Retinal pigment epithelial cell (primary cell): ENCODE data around the gene RBM11.
A peak's percentile ranks its signal among the peaks of the same experiment; 100 is the strongest.
"Not testable (repeated sequence)": the region's sequence is repeated elsewhere in the genome, so short reads cannot be mapped to it uniquely, and the experiment has no call there.

Source experiments
- DNase-seq: peaks from one replicate; pipeline ENCODE4 v3.0.0-alpha.2; 2010; ENCODE audit warnings: low read depth
- H3K4me3 ChIP-seq: 2 replicates; pipeline ENCODE4 v1.5.1; 2011; ENCODE audit warnings: mild to moderate bottlenecking, low read length, control low read depth, moderate library complexity
- CTCF ChIP-seq: conservative IDR thresholded peaks from 2 replicates; pipeline ENCODE4 v1.5.1; 2011; ENCODE audit warnings: low read depth, low read length, control low read depth, inconsistent platforms

RBM11 gene

DNA sequence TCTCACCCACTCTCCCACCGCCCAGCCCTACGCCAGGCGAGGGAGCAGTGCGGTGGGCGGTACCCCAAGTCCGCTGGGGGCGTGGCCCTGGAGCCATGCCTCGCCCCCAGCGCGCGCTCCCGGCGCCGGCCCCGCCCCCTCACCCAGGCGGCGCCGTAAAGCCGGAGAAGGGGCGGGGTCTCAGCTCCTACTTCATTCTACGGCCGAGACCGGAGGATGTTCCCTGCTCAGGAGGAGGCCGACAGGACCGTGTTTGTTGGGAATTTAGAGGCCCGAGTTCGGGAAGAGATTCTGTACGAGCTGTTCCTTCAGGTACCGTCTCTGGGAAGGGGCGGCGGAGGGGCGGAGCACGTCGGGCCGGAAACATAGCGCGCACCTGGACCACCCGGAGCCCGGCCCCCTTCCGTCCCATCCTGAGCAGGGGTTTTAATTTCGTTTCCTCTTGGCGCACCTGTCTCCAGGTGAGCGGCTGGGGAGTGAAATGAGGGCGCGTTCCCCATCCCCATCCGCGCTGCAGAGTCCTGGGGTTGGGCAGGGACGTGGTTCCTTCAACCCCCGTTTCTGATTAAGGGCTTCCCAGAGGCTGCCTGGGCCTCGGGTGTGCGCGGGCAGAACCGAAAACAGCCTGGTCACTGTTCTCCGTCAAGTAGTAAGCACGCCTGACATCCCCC lies at the start of gene RBM11:
TSS of gene RBM11 (plus strand) at position 187 of the 671 bp plus-strand sequence. CDS start at position 217, 30 bp downstream.
- no peak for TF ChIP-seq CTCF
- peak; percentile 18 for DNase-seq
- peak within 1 kb of the TSS; percentile 86 for H3K4me3 ChIP-seq

DNA sequence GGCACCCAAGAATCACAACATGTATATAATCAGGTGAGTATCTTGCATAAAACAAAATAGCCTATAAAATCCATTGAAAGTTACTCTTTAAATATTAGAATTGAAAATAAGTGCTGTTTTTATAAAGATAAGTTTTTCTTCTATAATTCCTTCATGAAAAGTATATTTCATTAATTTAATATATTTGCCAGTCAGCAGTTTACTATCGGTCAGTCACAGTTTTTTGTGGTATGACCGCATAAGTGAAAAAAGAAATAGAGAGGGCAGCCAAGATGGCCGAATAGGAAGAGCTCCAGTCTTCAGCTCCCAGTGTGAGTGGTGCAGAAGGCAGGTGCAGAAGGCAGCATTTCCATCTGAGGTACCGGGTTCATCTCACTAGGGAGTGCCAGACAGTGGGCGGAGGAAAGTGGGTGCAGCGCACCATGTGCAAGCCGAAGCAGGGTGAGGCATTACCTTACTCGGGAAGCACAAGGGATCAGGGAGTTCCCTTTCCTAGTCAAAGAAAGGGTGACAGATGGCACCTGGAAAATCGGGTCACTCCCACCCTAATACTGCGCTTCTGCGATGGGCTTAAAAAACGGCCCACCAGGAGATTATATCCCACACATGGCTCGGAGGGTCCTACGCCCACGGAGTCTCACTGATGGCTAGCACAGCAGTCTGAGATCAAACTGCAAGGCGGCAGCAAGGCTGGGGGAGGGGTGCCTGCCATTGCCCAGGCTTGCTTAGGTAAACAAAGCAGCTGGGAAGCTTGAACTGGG lies 49.3 kb upstream of the RBM11 start:
- not testable (repeated sequence) for H3K4me3 ChIP-seq, DNase-seq

DNA sequence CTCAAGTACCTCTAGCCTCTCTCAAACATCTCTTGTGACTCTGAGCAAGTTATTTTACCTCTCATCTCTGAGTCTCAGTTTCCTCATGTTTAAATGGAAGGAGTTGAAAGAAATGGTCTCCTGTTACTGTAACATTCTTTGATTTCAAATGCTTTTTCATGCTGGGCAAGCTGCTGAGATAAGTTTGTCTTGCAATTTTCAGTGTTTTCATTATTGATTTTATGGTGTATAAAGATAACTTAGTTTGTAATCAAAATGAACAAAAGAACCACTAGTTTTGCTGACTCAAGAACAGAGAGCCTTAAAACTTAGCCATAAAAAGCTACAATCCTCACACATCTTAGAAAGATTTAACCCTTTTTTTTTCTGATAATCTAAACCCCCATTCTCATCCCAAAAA lies 9.7 kb upstream of the RBM11 start:
- no peak for TF ChIP-seq CTCF
- no peak overlapping the region for H3K4me3 ChIP-seq
- DNase-seq: no peak

- H3K4me3 ChIP-seq: no peak within 1 kb of the TSS
- no peak for TF ChIP-seq CTCF
- no peak for DNase-seq
These were observed 5.2 kb upstream of the RBM11 start, which contains the start of gene LIPI for GRCh38 chr21:14210738-14211137. Gene LIPI (minus strand): TSS chr21:14210955. CDS start chr21:14210845, 110 bp downstream.

DNA sequence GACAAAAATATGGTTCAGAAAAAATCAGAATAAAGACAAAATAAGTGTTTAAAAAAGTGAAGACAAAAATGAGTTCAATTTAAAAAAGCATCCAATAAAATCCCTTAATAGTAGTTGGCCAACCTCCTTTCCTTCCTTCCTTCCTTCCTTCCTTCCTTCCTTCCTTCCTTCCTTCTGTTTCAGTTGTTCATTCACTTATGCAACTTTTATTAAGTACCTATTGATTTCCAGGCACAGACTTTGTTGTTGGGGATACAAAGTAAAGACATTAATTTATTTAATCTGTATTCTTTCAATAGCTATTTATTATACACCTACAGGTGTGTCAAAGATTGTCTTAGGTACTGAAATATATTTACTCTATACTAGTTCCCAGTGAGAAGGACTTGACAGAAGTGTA lies 2.8 kb upstream of the RBM11 start:
- H3K4me3 ChIP-seq: no peak overlapping the region
- no peak for TF ChIP-seq CTCF
- no peak for DNase-seq

DNA sequence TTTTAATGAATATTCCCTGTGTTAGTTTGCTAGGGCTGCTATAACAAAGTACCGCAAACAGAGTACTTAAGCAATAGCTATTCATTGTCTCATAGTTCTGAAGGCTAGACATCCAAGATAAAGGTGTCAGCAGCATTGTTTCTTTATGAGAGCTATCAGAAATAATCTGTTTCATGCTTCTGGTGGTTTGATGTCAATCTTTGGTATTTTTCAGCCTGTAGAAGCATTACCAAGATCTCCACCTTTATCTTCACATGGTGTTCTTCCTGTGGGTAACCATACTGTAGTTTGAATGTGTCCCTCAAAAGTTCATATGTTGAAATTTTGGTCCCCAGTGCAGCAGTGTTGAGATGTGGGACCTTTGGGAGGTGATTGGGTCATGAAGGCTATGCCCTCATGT lies 7.4 kb downstream of the RBM11 start:
- H3K4me3 ChIP-seq: no peak overlapping the region
- no peak for DNase-seq
- no peak for TF ChIP-seq CTCF

DNA sequence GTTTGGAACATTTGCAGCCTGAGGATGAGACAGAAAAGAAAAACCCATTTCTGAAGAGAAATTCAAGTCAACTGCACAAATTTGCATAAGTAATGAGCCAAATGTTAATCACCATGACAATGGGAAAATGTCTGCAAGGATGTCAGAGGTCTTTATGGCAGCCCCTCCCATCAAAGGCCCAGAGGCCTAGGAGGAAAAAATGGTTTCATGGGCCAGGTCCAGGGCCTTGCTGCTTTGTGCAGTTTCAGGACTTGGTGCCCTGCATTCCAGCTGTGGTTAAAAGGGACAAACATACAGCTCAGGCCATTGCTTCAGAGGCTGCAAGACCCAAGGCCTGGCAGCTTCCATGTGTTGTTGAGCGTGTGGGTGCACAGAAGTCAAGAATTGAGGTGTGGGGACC lies 13.4 kb downstream of the RBM11 start:
- TF ChIP-seq CTCF: no peak
- H3K4me3 ChIP-seq: no peak overlapping the region
- DNase-seq: no peak
